Sigmoid colon (tissue), 7 donors: Measurements from ENCODE around the gene SLC30A3. TPM values are rescaled to one million over a fixed set of nuclear protein-coding genes. Genes with fewer than 3 reads are reported as not detected.

ENCODE experiments used
- DNase-seq: peaks from one replicate; pipeline ENCODE4 v3.0.0-alpha.2; 2019
- H3K27ac ChIP-seq, 4 donors: fragments of 200-600 bp; sonication (generic); one replicate each; pipeline ENCODE4 v1.5.1; 2016 to 2019; ENCODE audit warnings: mild to moderate bottlenecking in 1 of 4
- H3K27me3 ChIP-seq, 3 donors: fragments of 200-600 bp; sonication (generic); one replicate each; pipeline ENCODE4 v1.5.1; 2019; ENCODE audit warnings: mild to moderate bottlenecking in 1 of 3
- H3K36me3 ChIP-seq, 4 donors: fragments of 200-600 bp; sonication (generic); one replicate each; pipeline ENCODE4 v1.5.1; 2016 to 2019
- H3K4me1 ChIP-seq, 4 donors: fragments of 200-600 bp; sonication (generic); one replicate each; pipeline ENCODE4 v1.5.1; 2017 to 2019
- H3K4me3 ChIP-seq, 4 donors: fragments of 200-600 bp; sonication (generic); one replicate each; pipeline ENCODE4 v1.5.1; 2017 to 2019; ENCODE audit warnings: mild to moderate bottlenecking in 2 of 4, moderate library complexity in 1 of 4
- H3K9me3 ChIP-seq, 4 donors: fragments of 200-600 bp in 3 of 4; sonication (generic) in 3 of 4; one replicate each; pipeline versions ENCODE4 v1.5.1 to v1.6.1; 2013 to 2019
- EP300 ChIP-seq, 4 donors: sonication (generic); formaldehyde crosslinking; IDR thresholded peaks; one replicate each; pipeline ENCODE4 v1.6.1; 2017; ENCODE audit warnings: antibody characterized with exemption in 4 of 4
- POLR2A ChIP-seq, 2 donors: fragments of 450-650 bp; IDR thresholded peaks; one replicate each; pipeline ENCODE4 v1.6.1; 2016; ENCODE audit warnings: antibody characterized with exemption in 2 of 2, mild to moderate bottlenecking in 2 of 2, moderate library complexity in 2 of 2
- POLR2AphosphoS5 ChIP-seq, 4 donors: sonication (generic); formaldehyde crosslinking; IDR thresholded peaks; one replicate each; pipeline ENCODE4 v1.6.1; 2017; ENCODE audit warnings: antibody characterized with exemption in 4 of 4
- WGBS, 2 donors: extraction: QIAGEN DNeasy Blood & Tissue Kit; methylation state at CpG; one replicate each; pipeline ENCODE4 v1.1.7; 2013; 5-methylcytosine and 5-hydroxymethylcytosine counted together
- intact Hi-C: fragments of 100-400 bp; cut with DNase I; formaldehyde crosslinking; loops from one replicate; pipeline ENCODE4 v1.15.1; 2023
- polyA plus RNA-seq, 3 donors: library from polyadenylated mRNA; stranded (reverse); fragments of 200-250 nt; gene quantifications; one replicate each; pipeline ENCODE4 v1.2.3, GENCODE V29; 2013
- total RNA-seq, 4 donors: library from RNA; depleted of rRNA; stranded (reverse); fragments of >200 nt; gene quantifications; one replicate each; pipeline ENCODE4 v1.1.0, GENCODE V29; 2016
- TF ChIP-seq, protein P1 (sequence below), 4 experiments: fragments of 450-650 bp in 3 of 4; fragments of 200-600 bp in 1 of 4; IDR thresholded peaks; one replicate each; pipeline ENCODE4 v1.5.1; 2016 to 2019; ENCODE audit warnings: antibody characterized with exemption in 4 of 4, mild to moderate bottlenecking in 3 of 4, moderate library complexity in 2 of 4
- donor health status: healthy with polysubstance abuse.
- donor health status: Bipolar disorder and iron deficiency.
- donor health status: healthy.

Gene SLC30A3
- total and polyA plus RNA-seq, 7 donors, result 0.10 to 1.1 (median 0.60) TPM; not detected in 2

DNA sequence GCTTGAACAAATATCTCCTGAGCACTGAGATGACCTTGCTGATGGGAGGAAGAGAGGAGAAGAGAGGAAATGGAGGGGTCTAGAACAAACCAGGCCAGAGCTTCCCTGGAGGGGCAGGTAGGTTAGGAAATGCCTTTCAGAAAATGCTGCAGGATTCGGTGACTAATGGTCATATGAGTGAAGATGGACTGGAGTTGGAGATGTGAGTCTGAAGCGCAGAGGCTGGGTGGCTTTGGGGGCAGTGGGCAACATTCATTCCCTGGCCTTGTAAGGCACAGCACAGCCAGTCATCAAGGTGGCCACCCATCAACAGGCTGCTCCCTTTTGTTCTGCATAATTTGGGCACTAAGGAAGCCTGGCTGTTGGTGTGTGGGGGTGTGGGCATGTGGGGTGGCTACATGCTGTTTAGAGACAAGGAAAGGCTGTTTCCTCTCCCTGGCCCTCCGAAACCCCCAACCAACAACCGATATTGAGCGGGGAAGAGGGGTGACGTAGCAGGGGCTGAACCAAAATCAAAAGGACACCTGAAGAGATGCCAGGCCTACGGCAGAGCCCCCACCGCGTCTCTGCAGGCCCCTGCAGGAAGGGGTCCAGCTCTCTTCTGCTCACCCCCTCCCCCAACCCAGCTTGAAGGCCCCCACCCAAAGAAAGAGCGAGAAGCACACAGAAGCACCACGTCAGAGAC is 1.5 kb downstream of the SLC30A3 start:
- no peak for DNase-seq
- peaks cover 0 to 38% (median 37%) of the 10 kb centered on the region in 4 donors for H3K4me1 ChIP-seq
- H3K27ac ChIP-seq, result no peak overlapping the region
- TF ChIP-seq POLR2AphosphoS5 (IDR thresholded peaks at IDR 0.05), result no peak
- TF ChIP-seq POLR2A (IDR thresholded peaks at IDR 0.05), result no peak
- TF ChIP-seq, protein P1, sequence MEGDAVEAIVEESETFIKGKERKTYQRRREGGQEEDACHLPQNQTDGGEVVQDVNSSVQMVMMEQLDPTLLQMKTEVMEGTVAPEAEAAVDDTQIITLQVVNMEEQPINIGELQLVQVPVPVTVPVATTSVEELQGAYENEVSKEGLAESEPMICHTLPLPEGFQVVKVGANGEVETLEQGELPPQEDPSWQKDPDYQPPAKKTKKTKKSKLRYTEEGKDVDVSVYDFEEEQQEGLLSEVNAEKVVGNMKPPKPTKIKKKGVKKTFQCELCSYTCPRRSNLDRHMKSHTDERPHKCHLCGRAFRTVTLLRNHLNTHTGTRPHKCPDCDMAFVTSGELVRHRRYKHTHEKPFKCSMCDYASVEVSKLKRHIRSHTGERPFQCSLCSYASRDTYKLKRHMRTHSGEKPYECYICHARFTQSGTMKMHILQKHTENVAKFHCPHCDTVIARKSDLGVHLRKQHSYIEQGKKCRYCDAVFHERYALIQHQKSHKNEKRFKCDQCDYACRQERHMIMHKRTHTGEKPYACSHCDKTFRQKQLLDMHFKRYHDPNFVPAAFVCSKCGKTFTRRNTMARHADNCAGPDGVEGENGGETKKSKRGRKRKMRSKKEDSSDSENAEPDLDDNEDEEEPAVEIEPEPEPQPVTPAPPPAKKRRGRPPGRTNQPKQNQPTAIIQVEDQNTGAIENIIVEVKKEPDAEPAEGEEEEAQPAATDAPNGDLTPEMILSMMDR (IDR thresholded peaks at IDR 0.05), result no peak
- no peak for TF ChIP-seq EP300 (IDR thresholded peaks at IDR 0.05)
- intact Hi-C loops, result no loop called here
- H3K36me3 ChIP-seq, result no peaks in the 10 kb centered on the region
- H3K4me3 ChIP-seq, result no peak overlapping the region
- H3K27me3 ChIP-seq, result peaks cover 47 to 99% (median 82%) of the 10 kb centered on the region in 3 donors
- 50 to 52% methylated on average over 11 of the region's 11 CpGs for WGBS, 2 donors
- H3K9me3 ChIP-seq, result no peaks in the 10 kb centered on the region

DNA sequence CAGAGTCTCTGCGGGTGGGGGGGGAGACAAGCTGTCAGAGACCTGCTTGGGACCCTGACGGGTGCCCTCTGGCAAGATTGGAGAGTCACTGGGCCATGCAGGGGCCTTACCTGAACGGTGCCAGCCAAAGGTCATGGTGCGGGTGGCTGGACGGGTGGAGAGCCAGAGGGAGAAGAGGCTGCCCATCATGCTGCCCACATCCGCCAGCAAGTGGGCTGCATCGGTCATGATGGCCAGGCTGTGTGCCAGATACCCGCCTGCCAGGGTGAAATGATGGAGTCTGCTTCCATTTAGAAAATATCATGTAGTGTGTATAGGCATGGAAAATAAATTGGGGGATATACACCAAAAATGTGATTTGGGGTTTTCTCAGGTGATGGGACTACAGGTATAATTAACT is 4.8 kb downstream of the SLC30A3 start:
- TF ChIP-seq, protein P1 (IDR thresholded peaks at IDR 0.05), result no peak
- TF ChIP-seq POLR2AphosphoS5 (IDR thresholded peaks at IDR 0.05) (no peak), POLR2A (IDR thresholded peaks at IDR 0.05) (no peak), EP300 (IDR thresholded peaks at IDR 0.05) (no peak)

DNA sequence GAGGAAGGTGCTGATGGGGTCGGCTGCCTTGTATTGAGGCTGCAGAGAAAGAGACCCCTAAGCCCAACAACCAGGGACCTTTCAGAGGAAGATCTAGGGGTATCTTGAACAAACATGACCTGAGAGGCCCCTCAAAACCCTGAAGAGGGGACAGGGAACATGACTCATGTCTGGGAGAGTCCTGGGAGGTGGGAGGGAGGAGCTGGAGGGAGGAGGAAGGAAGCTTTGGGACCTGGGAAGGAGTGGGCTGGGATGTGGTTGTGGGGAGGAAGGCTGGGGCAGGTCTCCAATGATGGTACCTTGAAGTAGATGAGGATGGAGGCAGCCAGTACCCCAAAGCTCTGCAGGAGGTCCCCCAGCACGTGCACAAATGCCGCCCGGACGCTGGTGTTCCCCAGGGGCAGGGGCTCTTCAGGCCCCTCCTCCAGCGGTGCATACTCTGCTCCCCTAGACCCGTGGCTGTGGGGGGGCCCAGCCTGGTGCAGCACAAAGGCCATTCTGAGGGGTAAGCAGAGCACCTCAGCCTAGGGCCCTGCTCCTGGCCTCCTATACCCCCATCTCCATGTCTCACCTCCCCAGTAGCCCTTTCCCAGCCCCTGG is 5.9 kb downstream of the SLC30A3 start:
- intact Hi-C loops, result no loop called here
- Histone ChIP-seq H3K36me3 (no peaks in the 10 kb centered on the region), H3K27ac (no peak overlapping the region), H3K4me3 (no peak overlapping the region), H3K4me1 (peaks cover 0 to 3% (median 3%) of the 10 kb centered on the region in 4 donors), H3K9me3 (no peaks in the 10 kb centered on the region), H3K27me3 (peaks cover 17 to 69% (median 40%) of the 10 kb centered on the region in 3 donors)
- TF ChIP-seq, protein P1 (IDR thresholded peaks at IDR 0.05), result no peak
- TF ChIP-seq POLR2AphosphoS5 (IDR thresholded peaks at IDR 0.05), result no peak
- TF ChIP-seq EP300 (IDR thresholded peaks at IDR 0.05), result no peak
- no peak for TF ChIP-seq POLR2A (IDR thresholded peaks at IDR 0.05)
- 75 to 78% methylated on average over 7 of the region's 7 CpGs for WGBS, 2 donors
- no peak for DNase-seq

More for the DNA sequence above, 4.8 kb downstream of the SLC30A3 start:
- Histone ChIP-seq H3K9me3 (no peaks in the 10 kb centered on the region), H3K36me3 (no peaks in the 10 kb centered on the region), H3K4me1 (peaks cover 0 to 14% (median 14%) of the 10 kb centered on the region in 4 donors), H3K27ac (no peak overlapping the region), H3K4me3 (no peak overlapping the region), H3K27me3 (peaks cover 28 to 80% (median 51%) of the 10 kb centered on the region in 3 donors)
- 82 to 90% methylated on average over 8 of the region's 8 CpGs for WGBS, 2 donors
- DNase-seq, result no peak
- intact Hi-C loops, result no loop called here

DNA sequence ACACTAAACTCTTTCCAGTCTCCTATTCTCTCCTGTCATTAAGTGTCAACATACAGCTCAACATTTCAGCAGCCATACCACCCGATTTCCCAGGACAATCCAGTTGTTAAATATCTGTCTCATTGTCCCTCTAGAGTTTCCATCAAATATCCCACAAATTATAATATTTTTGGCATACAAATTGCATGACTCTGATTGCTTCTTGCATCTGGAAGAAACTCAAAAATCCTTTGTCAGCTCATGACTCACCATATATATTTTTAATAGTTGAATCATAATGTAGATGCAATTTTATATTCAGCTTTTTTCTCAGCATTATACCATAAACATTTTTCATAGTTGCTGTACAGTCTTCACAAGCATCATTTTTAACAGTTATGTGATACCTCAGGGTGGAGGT is 7.2 kb downstream of the SLC30A3 start:
- H3K4me3 ChIP-seq, result no peak overlapping the region
- no peaks in the 10 kb centered on the region for H3K4me1 ChIP-seq
- no peaks in the 10 kb centered on the region for H3K9me3 ChIP-seq
- peaks cover 7 to 65% (median 27%) of the 10 kb centered on the region in 3 donors for H3K27me3 ChIP-seq
- intact Hi-C loops, result no loop called here
- no peaks in the 10 kb centered on the region for H3K36me3 ChIP-seq
- TF ChIP-seq EP300 (IDR thresholded peaks at IDR 0.05) (no peak), POLR2A (IDR thresholded peaks at IDR 0.05) (no peak), POLR2AphosphoS5 (IDR thresholded peaks at IDR 0.05) (no peak)
- TF ChIP-seq, protein P1 (IDR thresholded peaks at IDR 0.05), result no peak
- H3K27ac ChIP-seq, result no peak overlapping the region
- no peak for DNase-seq
- 19 to 51% methylated on average over 1 of the region's 1 CpG for WGBS, 2 donors
